ENCODE results near the gene CPA4. TPM values are rescaled to one million over a fixed set of nuclear protein-coding genes. Genes with fewer than 3 reads are reported as not detected.

CPA4 gene
- total RNA-seq, 1 donor from 2014 or later = not detected

DNA sequence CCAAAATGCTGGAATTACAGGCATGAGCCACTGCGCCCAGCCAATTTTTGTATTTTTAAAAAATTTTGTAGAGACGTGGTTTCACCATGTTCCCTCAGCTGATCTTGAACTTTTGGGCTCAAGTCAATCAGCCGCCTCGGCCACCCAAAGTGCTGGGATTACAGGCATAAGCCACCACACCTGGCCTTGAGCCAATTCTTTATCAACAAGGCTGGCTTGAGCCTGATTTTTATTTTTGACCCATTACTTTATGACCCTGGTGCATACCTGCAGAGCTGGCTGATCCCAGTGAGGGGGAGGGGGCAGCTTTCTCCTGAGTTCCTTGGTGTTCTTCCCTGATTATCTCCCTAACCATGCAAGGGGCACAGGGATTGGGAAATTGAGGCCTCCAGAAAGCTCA is 71.5 kb downstream of the CPA4 start:
- DNase-seq (ENCODE audit: low spot score) = no peak

DNA sequence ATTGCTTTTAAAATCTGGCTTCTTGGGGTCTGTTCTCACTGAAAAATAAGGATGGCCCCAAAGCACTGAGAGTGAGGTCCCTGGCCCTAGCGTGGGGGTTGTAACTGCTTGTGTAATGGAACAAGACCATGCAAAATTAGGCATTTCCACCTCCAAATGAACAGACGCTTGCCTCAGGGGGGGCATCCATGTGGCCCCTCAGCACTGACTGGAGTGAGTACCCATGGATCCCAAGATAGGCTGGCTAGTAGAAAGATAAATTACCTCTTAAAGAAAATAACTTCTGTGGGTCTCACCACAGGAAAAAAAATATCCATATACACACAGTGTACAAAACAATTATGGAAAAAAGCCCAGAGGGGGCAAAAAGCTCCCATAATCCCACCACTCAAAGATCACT is 72.1 kb downstream of the CPA4 start:
- no peak for DNase-seq (ENCODE audit: low spot score)

DNA sequence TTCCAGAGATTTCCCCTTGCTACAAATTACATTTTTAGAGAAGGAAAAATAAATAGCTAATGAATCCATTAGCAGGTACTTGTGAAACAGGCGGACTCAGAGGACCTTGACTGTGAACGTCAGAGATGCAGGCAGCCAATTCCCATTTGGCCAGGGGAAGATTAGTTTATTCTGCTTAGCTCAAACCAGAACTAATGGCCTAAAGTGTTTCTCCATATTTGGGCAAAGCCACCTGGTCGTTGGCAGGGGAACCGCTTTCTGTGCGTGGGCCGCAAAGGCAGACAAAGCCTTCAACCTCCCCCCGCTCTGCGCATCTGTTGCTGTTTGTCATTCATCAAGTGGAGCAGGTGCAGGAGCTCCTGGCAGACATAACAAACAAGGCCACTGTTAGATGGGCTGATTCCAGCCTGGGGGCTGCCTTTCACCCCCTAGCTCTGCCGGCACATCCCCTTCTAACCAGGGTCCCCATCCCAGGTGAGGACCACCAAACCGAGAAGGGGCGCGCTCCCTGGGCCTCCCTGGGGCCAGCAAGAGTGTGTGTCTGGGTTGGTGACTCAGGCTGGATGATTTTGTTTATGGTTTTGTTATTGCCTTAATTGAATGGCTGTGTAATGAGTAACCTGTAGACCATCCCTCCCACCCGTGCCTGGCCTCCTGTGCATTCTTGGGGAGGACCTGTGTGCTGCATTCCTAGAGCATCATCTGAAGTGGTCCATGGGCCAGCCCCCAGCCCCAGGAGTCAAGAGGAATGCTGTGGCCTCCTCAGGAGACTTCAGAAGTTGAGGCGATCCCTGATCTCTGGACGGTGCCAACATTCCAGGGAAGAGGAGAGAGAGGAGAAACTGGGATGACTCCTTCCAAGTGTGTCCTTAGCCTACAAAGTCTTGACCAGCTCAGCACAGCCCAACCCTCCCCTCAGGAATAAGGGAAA is 72.8 kb downstream of the CPA4 start:
- no peak for DNase-seq (ENCODE audit: low spot score)

- DNase-seq (ENCODE audit: low spot score) = no peak
These were observed 73.6 kb downstream of the CPA4 start for GRCh38 chr7:130366564-130366963.

DNA sequence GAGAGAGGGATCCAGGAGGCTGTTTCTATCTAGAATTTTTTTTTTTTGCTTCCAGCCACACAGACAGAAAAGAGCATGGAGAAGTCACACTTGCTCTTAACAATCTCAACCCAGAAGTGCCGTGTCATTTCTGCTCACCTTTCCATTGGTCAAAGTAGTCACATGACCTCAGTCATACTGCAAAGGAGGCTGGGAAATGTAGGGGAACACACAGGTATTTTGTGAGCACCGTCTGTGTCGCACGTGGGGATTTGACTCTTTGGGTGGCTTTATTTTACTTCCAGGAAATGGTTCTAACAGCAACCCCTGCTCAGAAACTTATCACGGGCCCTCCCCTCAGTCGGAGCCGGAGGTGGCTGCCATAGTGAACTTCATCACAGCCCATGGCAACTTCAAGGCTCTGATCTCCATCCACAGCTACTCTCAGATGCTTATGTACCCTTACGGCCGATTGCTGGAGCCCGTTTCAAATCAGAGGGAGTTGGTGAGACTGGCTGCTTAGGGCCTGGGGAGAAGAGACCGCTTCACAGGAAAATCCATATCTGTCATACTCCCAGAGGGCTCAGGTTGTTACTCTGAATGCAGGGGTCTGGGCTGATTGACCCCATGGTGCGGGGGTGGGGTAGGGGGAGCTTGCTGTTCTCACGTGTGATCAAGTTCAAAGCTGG is 74.3 kb downstream of the CPA4 start:
- no peak for DNase-seq (ENCODE audit: low spot score)

DNA sequence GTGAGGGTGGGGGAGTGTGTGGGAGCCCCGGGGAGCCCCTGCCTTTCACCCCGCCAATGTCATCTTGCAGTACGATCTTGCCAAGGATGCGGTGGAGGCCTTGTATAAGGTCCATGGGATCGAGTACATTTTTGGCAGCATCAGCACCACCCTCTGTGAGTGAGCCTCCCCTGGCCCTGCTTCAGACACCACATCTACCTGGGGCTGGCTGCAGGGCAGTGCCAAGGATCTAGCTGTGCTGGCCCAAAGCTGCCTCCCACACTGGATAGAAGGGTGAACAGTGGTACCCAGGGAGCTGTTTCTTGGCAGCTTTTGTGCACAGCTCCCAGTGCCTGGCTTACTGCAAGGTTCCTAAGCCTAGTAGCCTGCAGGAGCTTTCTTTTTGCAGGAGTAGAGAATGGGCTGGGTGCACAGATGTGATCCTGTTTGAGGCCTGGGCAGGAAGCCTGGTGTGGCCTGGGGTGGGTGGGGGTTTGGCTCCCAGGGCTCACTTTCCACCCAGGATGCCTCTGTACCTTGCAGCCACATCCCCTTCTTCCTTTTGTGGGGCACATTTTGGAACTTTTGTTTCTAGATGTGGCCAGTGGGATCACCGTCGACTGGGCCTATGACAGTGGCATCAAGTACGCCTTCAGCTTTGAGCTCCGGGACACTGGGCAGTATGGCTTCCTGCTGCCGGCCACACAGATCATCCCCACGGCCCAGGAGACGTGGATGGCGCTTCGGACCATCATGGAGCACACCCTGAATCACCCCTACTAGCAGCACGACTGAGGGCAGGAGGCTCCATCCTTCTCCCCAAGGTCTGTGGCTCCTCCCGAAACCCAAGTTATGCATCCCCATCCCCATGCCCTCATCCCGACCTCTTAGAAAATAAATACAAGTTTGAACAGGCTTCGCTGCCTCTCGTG is 75.1 kb downstream of the CPA4 start:
- no peak for DNase-seq (ENCODE audit: low spot score)

GRCh38 chr7:130369110-130369711 is 76.2 kb downstream of the CPA4 start:
- no peak for DNase-seq (ENCODE audit: low spot score)

- no peak for DNase-seq (ENCODE audit: low spot score)
These were observed 77.0 kb downstream of the CPA4 start for GRCh38 chr7:130369831-130370550.

- DNase-seq (ENCODE audit: low spot score) = no peak
These were observed 78.1 kb downstream of the CPA4 start for GRCh38 chr7:130371046-130371445.

DNA sequence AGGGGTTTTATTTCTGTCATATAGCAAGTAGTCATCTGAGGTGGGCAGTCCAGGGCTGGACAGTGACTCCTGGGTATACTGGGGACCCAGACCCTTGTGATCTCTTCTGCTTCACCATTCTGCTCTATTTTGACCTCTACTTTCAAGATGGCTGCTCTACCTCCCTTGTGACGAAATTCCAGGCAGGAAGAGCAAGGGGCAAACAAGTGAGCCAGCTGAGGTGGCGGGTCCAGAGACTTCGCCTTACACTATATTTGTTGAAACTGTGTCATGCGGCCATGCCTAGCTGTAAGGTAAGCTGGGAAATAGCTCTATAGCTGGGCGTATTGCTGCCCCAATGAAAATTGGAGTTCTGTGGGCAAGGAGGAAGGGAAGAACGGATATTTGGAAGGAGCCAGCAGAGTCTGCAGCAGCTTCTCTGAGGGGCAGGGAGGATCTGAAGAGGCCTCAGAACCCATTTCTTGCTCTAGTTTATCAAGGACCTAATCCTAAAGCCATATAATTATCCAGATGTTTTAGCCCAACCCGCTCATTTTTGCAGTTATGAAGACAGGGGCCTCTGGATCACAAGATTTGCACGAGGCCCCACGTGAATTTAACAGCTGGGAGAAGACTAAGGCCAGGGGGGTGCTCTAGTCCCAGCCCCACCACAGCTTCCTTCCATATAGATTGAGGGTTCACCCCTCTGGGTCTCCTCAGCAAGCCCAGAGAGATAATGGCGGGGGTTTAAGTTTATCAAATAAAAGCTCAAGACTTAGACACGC is 79.6 kb downstream of the CPA4 start:
- no peak for DNase-seq (ENCODE audit: low spot score)

Other genes with a start within 250 kb of the CPA4 start
- 12.7 TPM for gene ZC3HC1, start 241.8 kb upstream of the CPA4 start, total RNA-seq
- 33.1 TPM for gene KLHDC10, start 222.6 kb upstream of the CPA4 start, total RNA-seq
- 36.5 TPM for gene TMEM209, start 87.8 kb upstream of the CPA4 start, total RNA-seq
- not detected for gene SSMEM1, start 85.3 kb upstream of the CPA4 start, total RNA-seq
- not detected for gene CPA2, start 26.3 kb upstream of the CPA4 start, total RNA-seq
- gene CPA5, start 51.7 kb downstream of the CPA4 start, total RNA-seq = 0.57 TPM
- gene CPA1, start 87.3 kb downstream of the CPA4 start, total RNA-seq = not detected
- gene CEP41, start 147.9 kb downstream of the CPA4 start, total RNA-seq = 16.4 TPM
- 28.9 TPM for gene MEST, start 198.9 kb downstream of the CPA4 start, total RNA-seq

All from ureter (tissue), 1 donor.